ENCODE data around the gene SLC16A7. TPM values are rescaled to one million over a fixed set of nuclear protein-coding genes. Genes with fewer than 3 reads are reported as not detected.

SLC16A7 gene
- total RNA-seq, 1 donor from 2014 or later = 4.3 TPM

GRCh38 chr12:59634254-59634653, 38.4 kb downstream of the SLC16A7 start:
- no peak overlapping the region for H3K4me3 Mint-ChIP-seq
- no peak for TF ChIP-seq CTCF (IDR thresholded peaks at IDR 0.05; ENCODE audit: unreplicated experiment)

GRCh38 chr12:59636945-59637691, 41.3 kb downstream of the SLC16A7 start:
- TF ChIP-seq CTCF (IDR thresholded peaks at IDR 0.05; ENCODE audit: unreplicated experiment) = no peak
- H3K9me3 Mint-ChIP-seq = no peaks in the 10 kb centered on the region
- H3K4me1 Mint-ChIP-seq = peaks cover 12% of the 10 kb centered on the region
- no peaks in the 10 kb centered on the region for H3K36me3 Mint-ChIP-seq
- no peaks in the 10 kb centered on the region for H3K27me3 Mint-ChIP-seq (ENCODE audit: low read depth)
- H3K27ac Mint-ChIP-seq = no peak overlapping the region
- no peak for DNase-seq (ENCODE audit: low spot score in 2 of 2, unreplicated experiment in 2 of 2)
- no peak overlapping the region for H3K4me3 Mint-ChIP-seq

More at GRCh38 chr12:59634254-59634653, 38.4 kb downstream of the SLC16A7 start:
- no peak for DNase-seq (ENCODE audit: low spot score in 2 of 2, unreplicated experiment in 2 of 2)
- no peaks in the 10 kb centered on the region for H3K36me3 Mint-ChIP-seq
- H3K27me3 Mint-ChIP-seq (ENCODE audit: low read depth) = no peaks in the 10 kb centered on the region
- no peak overlapping the region for H3K27ac Mint-ChIP-seq
- no peaks in the 10 kb centered on the region for H3K9me3 Mint-ChIP-seq
- peaks cover 11% of the 10 kb centered on the region for H3K4me1 Mint-ChIP-seq

- Mint-ChIP-seq H3K27ac (peak overlapping the region; percentile 54), H3K4me3 (no peak overlapping the region), H3K27me3 (ENCODE audit: low read depth) (no peaks in the 10 kb centered on the region), H3K36me3 (no peaks in the 10 kb centered on the region), H3K4me1 (peaks cover 12% of the 10 kb centered on the region), H3K9me3 (no peaks in the 10 kb centered on the region)
- no peak for TF ChIP-seq CTCF (IDR thresholded peaks at IDR 0.05; ENCODE audit: unreplicated experiment)
- no peak for DNase-seq (ENCODE audit: low spot score in 2 of 2, unreplicated experiment in 2 of 2)
These were observed 41.9 kb downstream of the SLC16A7 start for GRCh38 chr12:59637692-59638070.

- Mint-ChIP-seq H3K4me1 (peaks cover 7% of the 10 kb centered on the region), H3K4me3 (no peak overlapping the region), H3K36me3 (no peaks in the 10 kb centered on the region), H3K27ac (no peak overlapping the region), H3K27me3 (ENCODE audit: low read depth) (no peaks in the 10 kb centered on the region), H3K9me3 (peaks cover 13% of the 10 kb centered on the region)
- no peak for TF ChIP-seq CTCF (IDR thresholded peaks at IDR 0.05; ENCODE audit: unreplicated experiment)
- DNase-seq (ENCODE audit: low spot score in 2 of 2, unreplicated experiment in 2 of 2) = no peak
These were observed 47.7 kb downstream of the SLC16A7 start for GRCh38 chr12:59643550-59643949.

GRCh38 chr12:59645242-59645641, 49.4 kb downstream of the SLC16A7 start:
- TF ChIP-seq CTCF (IDR thresholded peaks at IDR 0.05; ENCODE audit: unreplicated experiment) = no peak
- Mint-ChIP-seq H3K27me3 (ENCODE audit: low read depth) (no peaks in the 10 kb centered on the region), H3K4me3 (no peak overlapping the region), H3K4me1 (peaks cover 11% of the 10 kb centered on the region), H3K27ac (no peak overlapping the region), H3K9me3 (peaks cover 13% of the 10 kb centered on the region), H3K36me3 (no peaks in the 10 kb centered on the region)
- DNase-seq (ENCODE audit: low spot score in 2 of 2, unreplicated experiment in 2 of 2) = no peak

All from mesothelial cell of epicardium (in vitro differentiated cells).